GM12891 (cell line): ENCODE measurements around the gene FBXO46.

ENCODE experiments used
- DNase-seq: peaks from one replicate; pipeline ENCODE4 v3.0.0; 2011; ENCODE audit warnings: low spot score; ENCODE audit not compliant: insufficient read length
- FAIRE-seq: peaks from 2 replicates; lab custom pipeline; 2011; peaks lifted over from hg19 to GRCh38; lab: Jason Lieb, UNC
- PAX5 ChIP-seq: IDR thresholded peaks from 2 replicates; pipeline ENCODE4 v1.6.1; 2011; ENCODE audit warnings: low read length, moderate library complexity, mild to moderate bottlenecking; ENCODE audit not compliant: insufficient read depth, severe bottlenecking
- POLR2A ChIP-seq: IDR thresholded peaks from 2 replicates; pipeline ENCODE4 v1.6.1; 2011; ENCODE audit warnings: low read depth, low read length, control low read depth
- POLR2AphosphoS5 ChIP-seq: IDR thresholded peaks from 2 replicates; pipeline ENCODE4 v1.6.1; 2011; ENCODE audit warnings: low read depth, low read length, control low read depth
- POU2F2 ChIP-seq: IDR thresholded peaks from 2 replicates; pipeline ENCODE4 v1.6.1; 2011; ENCODE audit warnings: low read depth, mild to moderate bottlenecking, control low read depth, low read length, moderate library complexity
- SPI1 ChIP-seq: IDR thresholded peaks from 2 replicates; pipeline ENCODE4 v1.6.1; 2011; ENCODE audit warnings: low read depth, low read length, control low read depth
- TAF1 ChIP-seq: IDR thresholded peaks from 2 replicates; pipeline ENCODE4 v1.6.1; 2011; ENCODE audit warnings: low read depth, low read length, control low read depth

The FBXO46 gene

GRCh38 chr19:45667620-45668341 is 62.9 kb downstream of the FBXO46 start, which contains the start of gene GIPR:
Gene GIPR (plus strand): TSS chr19:45668221. CDS start chr19:45669521, 1,300 bp downstream.
- no peak for DNase-seq
- TF ChIP-seq POLR2AphosphoS5 (no peak), SPI1 (no peak), POU2F2 (no peak)
- FAIRE-seq, result peak; percentile 95

- peak; percentile 76 for FAIRE-seq
- no peak for DNase-seq
These were observed 66.1 kb downstream of the FBXO46 start for GRCh38 chr19:45664575-45664974.

GRCh38 chr19:45663800-45664199 is 66.9 kb downstream of the FBXO46 start:
- TF ChIP-seq TAF1 (no peak), PAX5 (no peak), POU2F2 (no peak), SPI1 (no peak), POLR2A (no peak), POLR2AphosphoS5 (no peak)
- no peak for FAIRE-seq
- DNase-seq, result no peak

More at GRCh38 chr19:45664575-45664974, 66.1 kb downstream of the FBXO46 start:
- TF ChIP-seq TAF1 (no peak), POU2F2 (no peak), SPI1 (no peak), POLR2A (no peak), PAX5 (no peak), POLR2AphosphoS5 (no peak)

GRCh38 chr19:45660636-45661035 is 70.1 kb downstream of the FBXO46 start:
- no peak for FAIRE-seq
- DNase-seq, result no peak
- TF ChIP-seq PAX5, result no peak
- no peak for TF ChIP-seq POU2F2
- no peak for TF ChIP-seq SPI1
- TF ChIP-seq POLR2AphosphoS5, result no peak
- TF ChIP-seq TAF1, result no peak
- TF ChIP-seq POLR2A, result no peak
